CD4-positive, alpha-beta memory T cell (primary cell): ENCODE data around the gene LIMS4. TPM values are rescaled to one million over a fixed set of nuclear protein-coding genes. Genes with fewer than 3 reads are reported as not detected.
"Not testable (repeated sequence)": the region's sequence is repeated elsewhere in the genome, so short reads cannot be mapped to it uniquely, and the experiment has no call there.

Source experiments
- CTCF ChIA-PET: fragments of 350-600 bp; sonication (Branson Sonifier 250); formaldehyde crosslinking; loops from one replicate; lab custom pipeline; 2021; ENCODE audit warnings: inconsistent platforms; ENCODE audit not compliant: partially characterized antibody; lab: Charles Lee
- POLR2A ChIA-PET: fragments of 350-600 bp; sonication (Branson Sonifier 250); formaldehyde crosslinking; loops from one replicate; lab custom pipeline; 2021; ENCODE audit not compliant: partially characterized antibody; lab: Charles Lee
- DNase-seq, 5 donors: peaks; one replicate each; pipeline versions ENCODE4 v3.0.0 to v3.0.0-alpha.2; 2020 to 2022; ENCODE audit warnings: mixed read lengths in 1 of 5
- H3K27ac ChIP-seq: one replicate; pipeline ENCODE4 v1.7.0; 2013; ENCODE audit warnings: low read depth, low read length
- H3K27me3 ChIP-seq: 2 replicates; pipeline ENCODE4 v1.7.0; 2013; ENCODE audit warnings: mild to moderate bottlenecking, low read length, moderate library complexity; ENCODE audit not compliant: insufficient read depth
- H3K36me3 ChIP-seq: 2 replicates; pipeline ENCODE4 v1.7.0; 2013; ENCODE audit warnings: mild to moderate bottlenecking, low read length, moderate library complexity; ENCODE audit not compliant: insufficient read depth
- H3K4me1 ChIP-seq: 2 replicates; pipeline ENCODE4 v1.7.0; 2013; ENCODE audit warnings: mild to moderate bottlenecking, low read length, moderate library complexity; ENCODE audit not compliant: insufficient read depth
- H3K4me3 ChIP-seq, 2 donors: one replicate each; pipeline ENCODE4 v1.7.0; 2013; ENCODE audit warnings: low read length in 2 of 2, mild to moderate bottlenecking in 1 of 2
- H3K9me3 ChIP-seq, 2 donors: one replicate each; pipeline ENCODE4 v1.7.0; 2013; ENCODE audit warnings: low read length in 2 of 2, control low read depth in 1 of 2; ENCODE audit not compliant: control insufficient read depth in 1 of 2
- H3K27ac Mint-ChIP-seq, 7 donors: one replicate each; pipeline ENCODE4 v1.8.0; 2020 to 2021; ENCODE audit warnings: mixed read lengths in 7 of 7, mild to moderate bottlenecking in 6 of 7, inconsistent platforms in 3 of 7, moderate library complexity in 3 of 7
- H3K27me3 Mint-ChIP-seq, 2 donors: one replicate each; pipeline ENCODE4 v1.8.0; 2020 to 2021; ENCODE audit warnings: mixed read lengths in 2 of 2
- H3K36me3 Mint-ChIP-seq, 2 donors: one replicate each; pipeline ENCODE4 v1.8.0; 2020 to 2021; ENCODE audit warnings: mixed read lengths in 2 of 2, inconsistent platforms in 1 of 2, mild to moderate bottlenecking in 1 of 2
- H3K4me1 Mint-ChIP-seq, 4 donors: one replicate each; pipeline ENCODE4 v1.8.0; 2020 to 2021; ENCODE audit warnings: mixed read lengths in 4 of 4, mild to moderate bottlenecking in 1 of 4
- H3K4me3 Mint-ChIP-seq, 8 donors: one replicate each; pipeline ENCODE4 v1.8.0; 2020 to 2021; ENCODE audit warnings: mixed read lengths in 8 of 8, mild to moderate bottlenecking in 7 of 8, moderate library complexity in 6 of 8, inconsistent platforms in 3 of 8
- H3K9me3 Mint-ChIP-seq, 8 donors: one replicate each; pipeline ENCODE4 v1.8.0; 2020 to 2021; ENCODE audit warnings: mixed read lengths in 8 of 8, mild to moderate bottlenecking in 5 of 8, inconsistent platforms in 3 of 8, moderate library complexity in 1 of 8
- intact Hi-C: fragments of 100-400 bp; cut with micrococcal nuclease; formaldehyde crosslinking; loops from one replicate; pipeline ENCODE4 v1.15.1; 2023
- polyA plus RNA-seq, 2 donors: library from polyadenylated mRNA; unstranded; fragments of 300-500 nt; fragmentation: Illumina TruSeq; gene quantifications; one replicate each; pipeline ENCODE4 v1.2.3, GENCODE V29; 2021
- total RNA-seq, 2 experiments: library from RNA; stranded (reverse); gene quantifications; one replicate each; pipeline ENCODE4 v1.2.3, GENCODE V29; 2021

LIMS4 gene, protein sequence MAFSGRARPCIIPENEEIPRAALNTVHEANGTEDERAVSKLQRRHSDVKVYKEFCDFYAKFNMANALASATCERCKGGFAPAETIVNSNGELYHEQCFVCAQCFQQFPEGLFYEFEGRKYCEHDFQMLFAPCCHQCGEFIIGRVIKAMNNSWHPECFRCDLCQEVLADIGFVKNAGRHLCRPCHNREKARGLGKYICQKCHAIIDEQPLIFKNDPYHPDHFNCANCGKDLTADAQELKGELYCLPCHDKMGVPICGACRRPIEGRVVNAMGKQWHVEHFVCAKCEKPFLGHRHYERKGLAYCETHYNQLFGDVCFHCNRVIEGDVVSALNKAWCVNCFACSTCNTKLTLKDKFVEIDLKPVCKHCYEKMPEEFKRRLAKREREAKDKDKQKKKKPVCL
- total RNA-seq (1 to 10 TPM; 3.7 to 4.0 TPM), polyA plus RNA-seq (1 to 10 TPM; 4.6 to 8.0 TPM)

GRCh38 chr2:110472171-110473058 lies at the start of gene LIMS4:
TSS of gene LIMS4 (minus strand) at chr2:110472816. CDS start at chr2:110472778, 38 bp downstream.
- H3K36me3 Mint-ChIP-seq, H3K27ac Mint-ChIP-seq, H3K4me3 Mint-ChIP-seq, DNase-seq, H3K9me3 Mint-ChIP-seq, H3K27me3 ChIP-seq, H3K9me3 ChIP-seq, H3K4me3 ChIP-seq, H3K27me3 Mint-ChIP-seq, CTCF ChIA-PET, H3K27ac ChIP-seq, POLR2A ChIA-PET, H3K36me3 ChIP-seq, intact Hi-C loops, H3K4me1 ChIP-seq, H3K4me1 Mint-ChIP-seq: not testable (repeated sequence)

GRCh38 chr2:110499755-110500377 lies 27.2 kb upstream of the LIMS4 start:
- POLR2A ChIA-PET, intact Hi-C loops, H3K36me3 Mint-ChIP-seq, H3K36me3 ChIP-seq, H3K27me3 Mint-ChIP-seq, DNase-seq, H3K4me1 ChIP-seq, H3K4me3 Mint-ChIP-seq, H3K9me3 Mint-ChIP-seq, H3K9me3 ChIP-seq, H3K27me3 ChIP-seq, H3K27ac ChIP-seq, CTCF ChIA-PET, H3K4me1 Mint-ChIP-seq, H3K27ac Mint-ChIP-seq, H3K4me3 ChIP-seq: not testable (repeated sequence)

- H3K4me3 Mint-ChIP-seq, H3K36me3 Mint-ChIP-seq, H3K9me3 Mint-ChIP-seq, H3K9me3 ChIP-seq, intact Hi-C loops, H3K27ac ChIP-seq, H3K4me1 ChIP-seq, CTCF ChIA-PET, H3K4me3 ChIP-seq, H3K36me3 ChIP-seq, H3K27me3 Mint-ChIP-seq, DNase-seq, H3K27me3 ChIP-seq, H3K4me1 Mint-ChIP-seq, POLR2A ChIA-PET, H3K27ac Mint-ChIP-seq: not testable (repeated sequence)
Observed at GRCh38 chr2:110496027-110496426, 23.4 kb upstream of the LIMS4 start.

GRCh38 chr2:110494488-110494887 lies 21.9 kb upstream of the LIMS4 start:
- intact Hi-C loops, H3K4me1 ChIP-seq, H3K27ac ChIP-seq, H3K36me3 ChIP-seq, H3K9me3 Mint-ChIP-seq, CTCF ChIA-PET, H3K9me3 ChIP-seq, DNase-seq, H3K4me1 Mint-ChIP-seq, H3K36me3 Mint-ChIP-seq, POLR2A ChIA-PET, H3K27me3 Mint-ChIP-seq, H3K4me3 Mint-ChIP-seq, H3K27ac Mint-ChIP-seq, H3K4me3 ChIP-seq, H3K27me3 ChIP-seq: not testable (repeated sequence)

DNA sequence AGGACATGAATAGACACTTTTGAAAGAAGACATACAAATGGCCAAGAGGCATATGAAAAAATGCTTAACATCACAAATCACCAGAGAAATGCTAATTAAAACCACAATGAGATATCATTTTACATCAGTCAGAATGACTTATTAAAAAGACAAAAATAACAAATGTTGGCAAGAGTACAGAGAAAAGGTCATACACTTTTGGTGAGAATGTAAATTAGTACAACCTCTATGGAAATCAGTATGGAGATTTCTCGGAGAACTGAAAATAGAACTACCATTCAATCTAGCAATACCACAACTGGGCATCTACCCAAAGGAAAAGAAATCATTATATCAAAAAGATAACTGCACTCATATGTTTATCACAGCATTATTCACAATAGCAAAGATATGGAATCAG lies 16.4 kb upstream of the LIMS4 start:
- H3K27me3 Mint-ChIP-seq, H3K4me3 Mint-ChIP-seq, H3K9me3 ChIP-seq, DNase-seq, intact Hi-C loops, H3K36me3 Mint-ChIP-seq, H3K36me3 ChIP-seq, H3K27ac ChIP-seq, H3K9me3 Mint-ChIP-seq, H3K4me1 ChIP-seq, H3K27ac Mint-ChIP-seq, POLR2A ChIA-PET, H3K4me3 ChIP-seq, H3K4me1 Mint-ChIP-seq, CTCF ChIA-PET, H3K27me3 ChIP-seq: not testable (repeated sequence)

- H3K9me3 ChIP-seq, H3K4me1 Mint-ChIP-seq, H3K4me3 ChIP-seq, DNase-seq, H3K4me1 ChIP-seq, H3K4me3 Mint-ChIP-seq, H3K36me3 Mint-ChIP-seq, H3K27ac Mint-ChIP-seq, intact Hi-C loops, H3K9me3 Mint-ChIP-seq, H3K27ac ChIP-seq, H3K36me3 ChIP-seq, POLR2A ChIA-PET, H3K27me3 ChIP-seq, CTCF ChIA-PET, H3K27me3 Mint-ChIP-seq: not testable (repeated sequence)
Observed at GRCh38 chr2:110482697-110483096, 10.1 kb upstream of the LIMS4 start.

DNA sequence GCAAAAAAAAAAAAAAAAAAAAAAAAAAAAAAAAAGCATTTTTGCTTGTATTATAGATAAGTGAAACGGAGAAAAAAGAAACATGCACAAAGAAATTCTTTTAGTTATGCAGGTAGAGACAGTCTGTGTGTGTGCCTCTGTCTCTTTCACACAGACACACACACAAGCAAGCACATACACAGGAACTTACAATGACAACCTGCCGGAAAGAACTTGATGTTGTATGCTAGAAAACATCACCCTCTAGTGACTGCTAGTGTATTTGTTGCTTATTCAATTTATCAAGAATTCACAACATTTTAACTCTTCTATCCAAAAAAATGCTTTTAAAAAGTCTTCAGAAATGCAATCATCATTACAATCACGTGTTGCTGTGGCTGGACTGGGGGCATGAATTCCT lies 8.6 kb upstream of the LIMS4 start:
- H3K4me1 ChIP-seq, H3K27ac ChIP-seq, H3K27me3 Mint-ChIP-seq, intact Hi-C loops, H3K27ac Mint-ChIP-seq, H3K36me3 Mint-ChIP-seq, H3K4me1 Mint-ChIP-seq, POLR2A ChIA-PET, H3K27me3 ChIP-seq, H3K9me3 Mint-ChIP-seq, H3K9me3 ChIP-seq, CTCF ChIA-PET, H3K4me3 ChIP-seq, H3K4me3 Mint-ChIP-seq, H3K36me3 ChIP-seq, DNase-seq: not testable (repeated sequence)
